GM23338 (cell line): ENCODE results near the gene CTNND2. TPM values are rescaled to one million over a fixed set of nuclear protein-coding genes. Genes with fewer than 3 reads are reported as not detected.

Experiments used
- ATAC-seq: fragments of 200-7000 bp; cut with Tn5 transposase; 3 replicates; pipeline ENCODE4 v1.9.1; 2020
- DNase-seq: peaks from one replicate; pipeline ENCODE4 v3.0.0-alpha.2; 2015; ENCODE audit warnings: low spot score
- H2AFZ ChIP-seq: fragments of 200-600 bp; sonication (generic); 2 replicates; pipeline ENCODE4 v1.8.0; 2016; ENCODE audit warnings: antibody characterized with exemption, mild to moderate bottlenecking, moderate library complexity
- H3F3A ChIP-seq: fragments of 200-600 bp; sonication (generic); replicated peaks from 2 replicates; pipeline ENCODE4 v1.8.0; 2017; ENCODE audit warnings: antibody characterized with exemption, mixed run types, low read depth
- H3K27ac ChIP-seq: fragments of 200-600 bp; sonication (generic); 2 replicates; pipeline ENCODE4 v1.6.1; 2016; ENCODE audit warnings: low read depth
- H3K27me3 ChIP-seq: fragments of 200-600 bp; sonication (generic); 2 replicates; pipeline ENCODE4 v1.8.0; 2016; ENCODE audit warnings: mild to moderate bottlenecking, mixed run types, moderate library complexity; ENCODE audit not compliant: insufficient read depth
- H3K36me3 ChIP-seq: fragments of 200-600 bp; sonication (generic); 2 replicates; pipeline ENCODE4 v1.8.0; 2016; ENCODE audit warnings: mild to moderate bottlenecking; ENCODE audit not compliant: insufficient read depth
- H3K4me1 ChIP-seq: fragments of 200-600 bp; sonication (generic); 2 replicates; pipeline ENCODE4 v1.8.0; 2016; ENCODE audit warnings: mild to moderate bottlenecking, moderate library complexity; ENCODE audit not compliant: insufficient read depth
- H3K4me2 ChIP-seq: fragments of 200-600 bp; sonication (generic); 2 replicates; pipeline ENCODE4 v1.7.1; 2017; ENCODE audit warnings: mixed run types
- H3K4me3 ChIP-seq: fragments of 200-600 bp; sonication (generic); 2 replicates; pipeline ENCODE4 v1.6.1; 2016; ENCODE audit warnings: mixed run types
- H3K79me2 ChIP-seq: fragments of 200-600 bp; sonication (generic); replicated peaks from 2 replicates; pipeline ENCODE4 v1.8.0; 2017; ENCODE audit warnings: mild to moderate bottlenecking; ENCODE audit not compliant: insufficient read depth
- H3K9me2 ChIP-seq: fragments of 200-600 bp; sonication (generic); 2 replicates; pipeline ENCODE4 v1.8.0; 2017; ENCODE audit not compliant: insufficient read depth
- H4K20me1 ChIP-seq: fragments of 200-600 bp; sonication (generic); replicated peaks from 2 replicates; pipeline ENCODE4 v1.8.0; 2017; ENCODE audit warnings: mild to moderate bottlenecking; ENCODE audit not compliant: insufficient read depth
- H3K27ac Mint-ChIP-seq: 2 replicates; pipeline ENCODE4 v1.8.0; 2020; ENCODE audit warnings: inconsistent platforms, mild to moderate bottlenecking, moderate library complexity, mixed read lengths
- H3K27me3 Mint-ChIP-seq: 3 replicates; pipeline ENCODE4 v1.8.0; 2022; ENCODE audit warnings: low read depth, mild to moderate bottlenecking, moderate library complexity, mixed read lengths, inconsistent platforms; ENCODE audit not compliant: insufficient read depth, poor library complexity
- H3K36me3 Mint-ChIP-seq: 3 replicates; pipeline ENCODE4 v1.8.0; 2021; ENCODE audit warnings: low read depth, mild to moderate bottlenecking, inconsistent platforms, moderate library complexity, mixed read lengths
- H3K4me1 Mint-ChIP-seq: 3 replicates; pipeline ENCODE4 v1.8.0; 2020; ENCODE audit warnings: mild to moderate bottlenecking, inconsistent platforms, mixed read lengths
- H3K4me3 Mint-ChIP-seq: 3 replicates; pipeline ENCODE4 v1.8.0; 2021; ENCODE audit warnings: moderate library complexity, mild to moderate bottlenecking, inconsistent platforms, mixed read lengths
- H3K9me3 Mint-ChIP-seq: 3 replicates; pipeline ENCODE4 v1.8.0; 2020; ENCODE audit warnings: moderate library complexity, mild to moderate bottlenecking, inconsistent platforms, mixed read lengths
- CREB1 ChIP-seq: fragments of 250-450 bp; sonication (Bioruptor Pico); IDR thresholded peaks from 2 replicates; pipeline ENCODE4 v1.5.0; 2020; ENCODE audit warnings: low read depth, mild to moderate bottlenecking, moderate library complexity
- CTCF ChIP-seq, 2 experiments: fragments of 200-600 bp in 1 of 2; sonication (generic) in 1 of 2; conservative IDR thresholded peaks; 2 replicates each; pipeline versions ENCODE4 v1.5.1 to v1.6.1; 2016 to 2017; ENCODE audit warnings: antibody characterized with exemption in 2 of 2, low read depth in 2 of 2, mild to moderate bottlenecking in 2 of 2, moderate library complexity in 1 of 2
- ETS1 ChIP-seq: IDR thresholded peaks from 2 replicates; pipeline ENCODE4 v1.6.1; 2016; ENCODE audit warnings: antibody characterized with exemption
- EZH2 ChIP-seq: fragments of 200-600 bp; sonication (generic); IDR thresholded peaks from one replicate; pipeline ENCODE4 v1.8.0; 2017; ENCODE audit warnings: antibody characterized with exemption, mild to moderate bottlenecking, low read depth; ENCODE audit not compliant: unreplicated experiment
- EZH2phosphoT487 ChIP-seq: fragments of 200-600 bp; sonication (generic); IDR thresholded peaks from one replicate; pipeline ENCODE4 v1.8.1; 2018; ENCODE audit warnings: antibody characterized with exemption; ENCODE audit not compliant: unreplicated experiment
- JUNB ChIP-seq: IDR thresholded peaks from one replicate; pipeline ENCODE4 v1.6.1; 2016; ENCODE audit warnings: antibody characterized with exemption; ENCODE audit not compliant: unreplicated experiment
- NANOG ChIP-seq: IDR thresholded peaks from 2 replicates; pipeline ENCODE4 v1.6.1; 2016; ENCODE audit warnings: antibody characterized with exemption, borderline replicate concordance
- POLR2AphosphoS5 ChIP-seq: IDR thresholded peaks from 2 replicates; pipeline ENCODE4 v1.6.1; 2016; ENCODE audit warnings: antibody characterized with exemption, low read depth
- REST ChIP-seq: IDR thresholded peaks from one replicate; pipeline ENCODE4 v1.6.1; 2018; ENCODE audit warnings: antibody characterized with exemption; ENCODE audit not compliant: unreplicated experiment
- STAT1 ChIP-seq: IDR thresholded peaks from one replicate; pipeline ENCODE4 v1.6.1; 2016; ENCODE audit warnings: antibody characterized with exemption; ENCODE audit not compliant: unreplicated experiment
- ZNF114 ChIP-seq: fragments of 250-450 bp; sonication (Bioruptor Pico); IDR thresholded peaks from 2 replicates; pipeline ENCODE4 v1.5.0; 2020; ENCODE audit warnings: mild to moderate bottlenecking, moderate library complexity
- ZNF331 ChIP-seq: fragments of 250-450 bp; sonication (Bioruptor Pico); IDR thresholded peaks from 2 replicates; pipeline ENCODE4 v1.5.0; 2020; ENCODE audit warnings: low read depth, mild to moderate bottlenecking, moderate library complexity
- polyA plus RNA-seq: library from polyadenylated mRNA; unstranded; fragments of >200 nt; fragmentation: Nextera tagmentation; extraction: Ambion mirVana; gene quantifications from 2 replicates; pipeline ENCODE4 v1.2.1, GENCODE V29; 2016
- total RNA-seq: library from RNA; depleted of rRNA; stranded (reverse); fragments of >200 nt; shearing (Covaris generic); gene quantifications from 2 replicates; pipeline ENCODE4 v1.2.3, GENCODE V29; 2014

The CTNND2 gene
- total and polyA plus RNA-seq, 2 experiments from 2014 or later: 5.1 to 7.0 TPM

- Mint-ChIP-seq H3K36me3 (no peaks in the 10 kb centered on the region), H3K27me3 (no peaks in the 10 kb centered on the region), H3K9me3 (no peaks in the 10 kb centered on the region), H3K27ac (no peak overlapping the region), H3K4me3 (no peak overlapping the region), H3K4me1 (peaks cover 3% of the 10 kb centered on the region; the same call in 1 of the 3 replicates)
- 0 out of 2 replicates have a peak, but pooled peaks cover 9% of the 10 kb centered on the region for H3K9me2 ChIP-seq
- no peaks in the 10 kb centered on the region for H4K20me1 ChIP-seq
- no peak overlapping the region for H2AFZ ChIP-seq
- DNase-seq: no peak
- H3K27me3 ChIP-seq: no peaks in the 10 kb centered on the region
- H3K36me3 ChIP-seq: no peaks in the 10 kb centered on the region
- no peak overlapping the region for H3K4me2 ChIP-seq
- H3K4me3 ChIP-seq: no peak overlapping the region
- TF ChIP-seq EZH2: no peak
- H3F3A ChIP-seq: no peaks in the 10 kb centered on the region
- H3K27ac ChIP-seq: no peak overlapping the region
- ATAC-seq: no peak
- H3K4me1 ChIP-seq: no peaks in the 10 kb centered on the region
- H3K79me2 ChIP-seq: no peaks in the 10 kb centered on the region
These were observed 340.4 kb downstream of the CTNND2 start for GRCh38 chr5:11563822-11564221.

GRCh38 chr5:11560915-11561697 is 343.1 kb downstream of the CTNND2 start:
- Histone ChIP-seq H3K27me3 (no peaks in the 10 kb centered on the region), H3K4me3 (no peak overlapping the region), H3K4me2 (no peak overlapping the region), H3F3A (no peaks in the 10 kb centered on the region), H2AFZ (no peak overlapping the region), H3K36me3 (no peaks in the 10 kb centered on the region), H3K27ac (no peak overlapping the region), H3K79me2 (no peaks in the 10 kb centered on the region), H3K4me1 (no peaks in the 10 kb centered on the region), H4K20me1 (no peaks in the 10 kb centered on the region), H3K9me2 (0 out of 2 replicates have a peak, but pooled peaks cover 9% of the 10 kb centered on the region)
- Mint-ChIP-seq H3K27ac (no peak overlapping the region), H3K9me3 (no peaks in the 10 kb centered on the region), H3K27me3 (peaks cover 3% of the 10 kb centered on the region), H3K36me3 (no peaks in the 10 kb centered on the region), H3K4me3 (no peak overlapping the region), H3K4me1 (peaks cover 3% of the 10 kb centered on the region; the same call in 1 of the 3 replicates)
- DNase-seq (no peak), ATAC-seq (no peak)
- no peak for TF ChIP-seq CREB1 (CRISPR knock-in tag)
- TF ChIP-seq CTCF (conservative IDR thresholded peaks at IDR 0.05; ENCODE audit: low read depth in 2 of 2): no peak
- no peak for TF ChIP-seq EZH2
- no peak for TF ChIP-seq EZH2phosphoT487
- no peak for TF ChIP-seq JUNB
- TF ChIP-seq REST: no peak
- TF ChIP-seq ZNF114 (CRISPR knock-in tag): no peak
- no peak for TF ChIP-seq ZNF331 (CRISPR knock-in tag)
- TF ChIP-seq POLR2AphosphoS5: no peak
- no peak for TF ChIP-seq STAT1
- TF ChIP-seq NANOG: no peak
- TF ChIP-seq ETS1: no peak
